Muscle of leg (tissue), 9 donors: ENCODE data around the gene FOCAD. TPM values are rescaled to one million over a fixed set of nuclear protein-coding genes. Genes with fewer than 3 reads are reported as not detected.

ENCODE experiments used
- polyA plus RNA-seq, 8 donors: library from polyadenylated mRNA; unstranded; fragments of 120-200 nt; gene quantifications; one replicate each; pipeline versions ENCODE4 v1.2.1 to v1.2.3, GENCODE V29; 2013; ENCODE audit warnings: inconsistent platforms in 1 of 8, low replicate concordance in 1 of 8; ENCODE audit not compliant: insufficient read length in 8 of 8, insufficient read depth in 1 of 8
- total RNA-seq: library from RNA; stranded (reverse); fragments of 120-200 nt; gene quantifications from one replicate; pipeline ENCODE4 v1.2.4, GENCODE V29; 2013

Gene FOCAD
- total and polyA plus RNA-seq, 9 donors = 13.3 to 25.6 (median 17.1) TPM

Other genes with a start within 250 kb of the FOCAD start
- gene MLLT3, start 61.8 kb upstream of the FOCAD start, total RNA-seq = 74.8 TPM
- 100 to 1,000 TPM in 1 of 8 donors, 10 to 100 TPM in 7; 61.9 to 101 (median 86.5) TPM for gene MLLT3, start 61.8 kb upstream of the FOCAD start, polyA plus RNA-seq